ENCODE data around the gene LINGO3. TPM values are rescaled to one million over a fixed set of nuclear protein-coding genes. Genes with fewer than 3 reads are reported as not detected.

Gene LINGO3
- total RNA-seq, 1 experiment from 2014 or later, result 2.0 TPM

GRCh38 chr19:2288338-2288817, 19.6 kb downstream of the LINGO3 start (continued):
- TF ChIP-seq FOXP4 (CRISPR knock-in tag; IDR thresholded peaks at IDR 0.05), result no peak
- TF ChIP-seq NFYB (CRISPR knock-in tag; conservative IDR thresholded peaks at IDR 0.05; ENCODE audit: low read depth), result no peak
- TF ChIP-seq ZBTB21 (CRISPR knock-in tag; IDR thresholded peaks at IDR 0.05; ENCODE audit: borderline replicate concordance), result no peak
- no peak for TF ChIP-seq MYBL2 (CRISPR knock-in tag; IDR thresholded peaks at IDR 0.05)
- no peak for TF ChIP-seq ZNF532 (CRISPR knock-in tag; IDR thresholded peaks at IDR 0.05; ENCODE audit: borderline replicate concordance)
- TF ChIP-seq ZNF671 (CRISPR knock-in tag; IDR thresholded peaks at IDR 0.05), result no peak

GRCh38 chr19:2287585-2288337, 20.2 kb downstream of the LINGO3 start:
- H3K27me3 Mint-ChIP-seq (ENCODE audit: low read depth), result peaks cover 63% of the 10 kb centered on the region
- 0 out of 2 replicates have a peak overlapping the region, but pooled peaks have one; percentile 32 for H3K27ac Mint-ChIP-seq
- ChIA-PET CTCF (interaction anchor here (0.6 to 2.7 kb wide), 8 partner anchors 13 to 88 kb away, joined by 3 to 10 read pairs (median 4); no protein-coding TSS in a partner anchor), POLR2A (interaction anchor here (0.5 kb wide), 1 partner anchor 189 kb away, joined by 3 read pairs; no protein-coding TSS in a partner anchor)
- no peaks in the 10 kb centered on the region for H3K36me3 Mint-ChIP-seq
- no peaks in the 10 kb centered on the region for H3K9me3 Mint-ChIP-seq
- ATAC-seq (no peak), DNase-seq (ENCODE audit: low spot score) (no peak)
- peaks cover 7% of the 10 kb centered on the region; the same call in 1 of the 2 replicates for H3K4me1 Mint-ChIP-seq
- H3K4me3 Mint-ChIP-seq, result no peak overlapping the region
- no peak for TF ChIP-seq AFF4 (CRISPR knock-in tag; IDR thresholded peaks at IDR 0.05; ENCODE audit: borderline replicate concordance)
- TF ChIP-seq ELF4 (CRISPR knock-in tag; IDR thresholded peaks at IDR 0.05; ENCODE audit: low read depth), result no peak
- TF ChIP-seq MAX (CRISPR knock-in tag; IDR thresholded peaks at IDR 0.05), result no peak
- TF ChIP-seq NFATC4 (CRISPR knock-in tag; IDR thresholded peaks at IDR 0.05), result no peak
- no peak for TF ChIP-seq NR3C1 (CRISPR knock-in tag; conservative IDR thresholded peaks at IDR 0.05; ENCODE audit: low read depth)
- no peak for TF ChIP-seq ZMAT4 (CRISPR knock-in tag; IDR thresholded peaks at IDR 0.05)
- TF ChIP-seq MLX (CRISPR knock-in tag; IDR thresholded peaks at IDR 0.05), result no peak
- no peak for TF ChIP-seq SP1 (CRISPR knock-in tag; conservative IDR thresholded peaks at IDR 0.05)
- no peak for TF ChIP-seq NFE2L1 (CRISPR knock-in tag; IDR thresholded peaks at IDR 0.05)
- no peak for TF ChIP-seq ATF6 (CRISPR knock-in tag; IDR thresholded peaks at IDR 0.05)
- no peak for TF ChIP-seq ZNF416 (CRISPR knock-in tag; IDR thresholded peaks at IDR 0.05)
- no peak for TF ChIP-seq ZNF396 (CRISPR knock-in tag; IDR thresholded peaks at IDR 0.05; ENCODE audit: borderline replicate concordance)
- TF ChIP-seq TP53 (CRISPR knock-in tag; IDR thresholded peaks at IDR 0.05), result no peak
- no peak for TF ChIP-seq SOX15 (CRISPR knock-in tag; IDR thresholded peaks at IDR 0.05)
- no peak for TF ChIP-seq IRF1 (CRISPR knock-in tag; IDR thresholded peaks at IDR 0.05)
